Stimulated activated CD8-positive, alpha-beta memory T cell treated with anti-CD3 and anti-CD28 coated beads, Interleukin-15, amount 100 ng/mL, for 1 hour (primary cell): ENCODE data around the gene SYNE1.
"Not testable (repeated sequence)": the region's sequence is repeated elsewhere in the genome, so short reads cannot be mapped to it uniquely, and the experiment has no call there.

ENCODE experiments used
- DNase-seq: peaks from one replicate; pipeline ENCODE4 v3.0.0-alpha.2; 2020; ENCODE audit warnings: low read depth

SYNE1 gene

GRCh38 chr6:152368751-152369624 lies 268.2 kb downstream of the SYNE1 start:
- DNase-seq: no peak

GRCh38 chr6:152364866-152365265 lies 272.3 kb downstream of the SYNE1 start:
- DNase-seq: no peak

- DNase-seq: no peak
Observed at GRCh38 chr6:152360034-152360433, 277.1 kb downstream of the SYNE1 start.

- DNase-seq: no peak
Observed at GRCh38 chr6:152356662-152357061, 280.5 kb downstream of the SYNE1 start.

- no peak for DNase-seq
Observed at GRCh38 chr6:152356016-152356415, 281.1 kb downstream of the SYNE1 start.

- DNase-seq: no peak
Observed at GRCh38 chr6:152355166-152355565, 282.0 kb downstream of the SYNE1 start.

- no peak for DNase-seq
Observed at GRCh38 chr6:152353440-152353839, 283.7 kb downstream of the SYNE1 start.

- DNase-seq: no peak
Observed at GRCh38 chr6:152351742-152352141, 285.4 kb downstream of the SYNE1 start.

GRCh38 chr6:152351110-152351509 lies 286.1 kb downstream of the SYNE1 start:
- no peak for DNase-seq

GRCh38 chr6:152348116-152348515 lies 289.0 kb downstream of the SYNE1 start:
- no peak for DNase-seq

- DNase-seq: no peak
Observed at GRCh38 chr6:152343735-152344360, 293.3 kb downstream of the SYNE1 start.

GRCh38 chr6:152341596-152341995 lies 295.6 kb downstream of the SYNE1 start:
- DNase-seq: no peak

- peak; percentile 53 for DNase-seq
Observed at GRCh38 chr6:152338335-152339125, 298.6 kb downstream of the SYNE1 start.

- DNase-seq: no peak
Observed at GRCh38 chr6:152334555-152334954, 302.6 kb downstream of the SYNE1 start.

- no peak for DNase-seq
Observed at GRCh38 chr6:152330961-152331360, 306.2 kb downstream of the SYNE1 start.

GRCh38 chr6:152329638-152330448 lies 307.3 kb downstream of the SYNE1 start:
- no peak for DNase-seq

- DNase-seq: not testable (repeated sequence)
Observed at GRCh38 chr6:152328200-152328599, 309.0 kb downstream of the SYNE1 start.

- no peak for DNase-seq
Observed at GRCh38 chr6:152323376-152323775, 313.8 kb downstream of the SYNE1 start.

- DNase-seq: no peak
Observed at GRCh38 chr6:152318278-152318677, 318.9 kb downstream of the SYNE1 start.

GRCh38 chr6:152316024-152316423 lies 321.1 kb downstream of the SYNE1 start:
- DNase-seq: no peak

- DNase-seq: no peak
Observed at GRCh38 chr6:152314483-152314832, 322.7 kb downstream of the SYNE1 start.
